Liver (tissue), 3 donors: Measurements from ENCODE around the gene MRPS23.

ENCODE experiments used
- FOXA1 ChIP-seq: IDR thresholded peaks from 2 replicates; pipeline ENCODE4 v1.6.1; 2016; ENCODE audit warnings: antibody characterized with exemption
- HNF4G ChIP-seq: IDR thresholded peaks from 2 replicates; pipeline ENCODE4 v1.6.1; 2016; ENCODE audit warnings: antibody characterized with exemption
- JUND ChIP-seq, 2 donors: IDR thresholded peaks; 2 replicates each; pipeline ENCODE4 v1.6.1; 2016; ENCODE audit warnings: antibody characterized with exemption in 2 of 2
- TAF1 ChIP-seq: conservative IDR thresholded peaks from 2 replicates; pipeline ENCODE4 v1.6.1; 2016; ENCODE audit warnings: antibody characterized with exemption, mild to moderate bottlenecking
- YY1 ChIP-seq: IDR thresholded peaks from 2 replicates; pipeline ENCODE4 v1.6.1; 2016; ENCODE audit warnings: antibody characterized with exemption, mild to moderate bottlenecking
- TF ChIP-seq, protein P1 (sequence below): fragments of 150-350 bp; IDR thresholded peaks from 2 replicates; pipeline ENCODE4 v1.5.1; 2017; ENCODE audit warnings: improper control_type of control experiment, low read depth, low read length; ENCODE audit not compliant: missing input control
- TF ChIP-seq, protein P2 (sequence below): IDR thresholded peaks from 2 replicates; pipeline ENCODE4 v1.6.1; 2016; ENCODE audit warnings: antibody characterized with exemption
- TF ChIP-seq, protein P3 (sequence below): IDR thresholded peaks from 2 replicates; pipeline ENCODE4 v1.6.1; 2016; ENCODE audit warnings: antibody characterized with exemption
- TF ChIP-seq, protein P4 (sequence below): IDR thresholded peaks from 2 replicates; pipeline ENCODE4 v1.6.1; 2016; ENCODE audit warnings: antibody characterized with exemption
- donor health status: healthy.
- donor health status: healthy.

DNA sequence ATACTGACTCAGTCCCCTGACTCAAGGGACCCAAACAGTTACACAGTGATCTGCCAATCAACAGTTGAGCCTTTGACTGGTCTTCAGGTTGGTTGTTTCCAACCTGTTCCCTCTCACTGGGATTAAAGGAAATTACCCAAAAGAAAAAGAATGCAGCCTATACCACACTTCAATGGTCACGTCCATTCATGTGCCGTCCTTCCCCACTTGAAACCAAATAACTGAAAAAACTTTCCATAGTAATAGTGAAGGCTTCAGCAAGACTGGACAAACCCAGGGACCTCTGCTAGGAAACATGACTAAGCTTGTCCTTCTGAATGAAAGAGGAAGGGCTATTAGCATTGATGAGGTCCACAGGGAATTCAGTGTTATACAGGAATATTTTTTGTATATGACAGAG, 30.6 kb downstream of the MRPS23 start:
- TF ChIP-seq, protein P1, sequence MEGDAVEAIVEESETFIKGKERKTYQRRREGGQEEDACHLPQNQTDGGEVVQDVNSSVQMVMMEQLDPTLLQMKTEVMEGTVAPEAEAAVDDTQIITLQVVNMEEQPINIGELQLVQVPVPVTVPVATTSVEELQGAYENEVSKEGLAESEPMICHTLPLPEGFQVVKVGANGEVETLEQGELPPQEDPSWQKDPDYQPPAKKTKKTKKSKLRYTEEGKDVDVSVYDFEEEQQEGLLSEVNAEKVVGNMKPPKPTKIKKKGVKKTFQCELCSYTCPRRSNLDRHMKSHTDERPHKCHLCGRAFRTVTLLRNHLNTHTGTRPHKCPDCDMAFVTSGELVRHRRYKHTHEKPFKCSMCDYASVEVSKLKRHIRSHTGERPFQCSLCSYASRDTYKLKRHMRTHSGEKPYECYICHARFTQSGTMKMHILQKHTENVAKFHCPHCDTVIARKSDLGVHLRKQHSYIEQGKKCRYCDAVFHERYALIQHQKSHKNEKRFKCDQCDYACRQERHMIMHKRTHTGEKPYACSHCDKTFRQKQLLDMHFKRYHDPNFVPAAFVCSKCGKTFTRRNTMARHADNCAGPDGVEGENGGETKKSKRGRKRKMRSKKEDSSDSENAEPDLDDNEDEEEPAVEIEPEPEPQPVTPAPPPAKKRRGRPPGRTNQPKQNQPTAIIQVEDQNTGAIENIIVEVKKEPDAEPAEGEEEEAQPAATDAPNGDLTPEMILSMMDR: no peak
- TF ChIP-seq FOXA1 (no peak), TAF1 (no peak), HNF4G (no peak), JUND (IDR thresholded peaks at IDR 0.05) (no peak), YY1 (no peak)
- TF ChIP-seq, protein P2, sequence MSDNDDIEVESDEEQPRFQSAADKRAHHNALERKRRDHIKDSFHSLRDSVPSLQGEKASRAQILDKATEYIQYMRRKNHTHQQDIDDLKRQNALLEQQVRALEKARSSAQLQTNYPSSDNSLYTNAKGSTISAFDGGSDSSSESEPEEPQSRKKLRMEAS: no peak
- TF ChIP-seq, protein P3, sequence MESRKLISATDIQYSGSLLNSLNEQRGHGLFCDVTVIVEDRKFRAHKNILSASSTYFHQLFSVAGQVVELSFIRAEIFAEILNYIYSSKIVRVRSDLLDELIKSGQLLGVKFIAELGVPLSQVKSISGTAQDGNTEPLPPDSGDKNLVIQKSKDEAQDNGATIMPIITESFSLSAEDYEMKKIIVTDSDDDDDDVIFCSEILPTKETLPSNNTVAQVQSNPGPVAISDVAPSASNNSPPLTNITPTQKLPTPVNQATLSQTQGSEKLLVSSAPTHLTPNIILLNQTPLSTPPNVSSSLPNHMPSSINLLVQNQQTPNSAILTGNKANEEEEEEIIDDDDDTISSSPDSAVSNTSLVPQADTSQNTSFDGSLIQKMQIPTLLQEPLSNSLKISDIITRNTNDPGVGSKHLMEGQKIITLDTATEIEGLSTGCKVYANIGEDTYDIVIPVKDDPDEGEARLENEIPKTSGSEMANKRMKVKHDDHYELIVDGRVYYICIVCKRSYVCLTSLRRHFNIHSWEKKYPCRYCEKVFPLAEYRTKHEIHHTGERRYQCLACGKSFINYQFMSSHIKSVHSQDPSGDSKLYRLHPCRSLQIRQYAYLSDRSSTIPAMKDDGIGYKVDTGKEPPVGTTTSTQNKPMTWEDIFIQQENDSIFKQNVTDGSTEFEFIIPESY: no peak
- TF ChIP-seq, protein P4, sequence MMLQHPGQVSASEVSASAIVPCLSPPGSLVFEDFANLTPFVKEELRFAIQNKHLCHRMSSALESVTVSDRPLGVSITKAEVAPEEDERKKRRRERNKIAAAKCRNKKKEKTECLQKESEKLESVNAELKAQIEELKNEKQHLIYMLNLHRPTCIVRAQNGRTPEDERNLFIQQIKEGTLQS: no peak
